Hepatocyte (in vitro differentiated cells): Measurements from ENCODE around the gene NUP214.

Source experiments
- CTCF ChIP-seq: fragments of 200-600 bp; sonication (generic); IDR thresholded peaks from 2 replicates; pipeline ENCODE4 v1.5.1; 2016; ENCODE audit warnings: antibody characterized with exemption, mild to moderate bottlenecking; ENCODE audit not compliant: poor library complexity
- EZH2 ChIP-seq: fragments of 200-600 bp; sonication (generic); IDR thresholded peaks from 2 replicates; pipeline ENCODE4 v1.6.1; 2016; ENCODE audit warnings: antibody characterized with exemption, mild to moderate bottlenecking, borderline replicate concordance
- EZH2phosphoT487 ChIP-seq: fragments of 200-600 bp; sonication (generic); IDR thresholded peaks from one replicate; pipeline ENCODE4 v1.6.1; 2018; ENCODE audit warnings: antibody characterized with exemption, mild to moderate bottlenecking, low read depth, moderate library complexity; ENCODE audit not compliant: unreplicated experiment, severe bottlenecking

GRCh38 chr9:131264231-131264630, 138.8 kb downstream of the NUP214 start:
- no peak for TF ChIP-seq EZH2
- no peak for TF ChIP-seq EZH2phosphoT487
- TF ChIP-seq CTCF, result no peak
